ENCODE measurements around the gene ZNF267.
"Not testable (repeated sequence)": the region's sequence is repeated elsewhere in the genome, so short reads cannot be mapped to it uniquely, and the experiment has no call there.

DNA sequence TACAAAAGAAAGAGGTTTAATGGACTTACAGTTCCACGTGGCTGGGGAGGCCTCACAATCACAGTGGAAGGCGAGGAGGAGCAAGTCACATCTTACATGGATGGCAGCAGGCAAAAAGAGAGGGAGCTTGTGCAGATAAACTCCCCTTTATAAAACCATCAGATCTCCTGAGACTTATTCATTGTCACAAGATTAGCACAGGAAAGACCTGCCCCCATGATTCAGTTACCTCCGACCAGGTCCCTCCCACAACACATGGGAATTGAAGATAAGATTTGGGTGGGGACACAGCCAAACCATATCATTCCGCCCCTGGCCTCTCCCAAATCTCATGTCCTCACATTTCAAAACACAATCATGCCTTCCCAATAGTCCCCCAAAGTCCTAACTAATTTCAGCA, 18.5 kb downstream of the ZNF267 start:
- TF ChIP-seq, protein P1, sequence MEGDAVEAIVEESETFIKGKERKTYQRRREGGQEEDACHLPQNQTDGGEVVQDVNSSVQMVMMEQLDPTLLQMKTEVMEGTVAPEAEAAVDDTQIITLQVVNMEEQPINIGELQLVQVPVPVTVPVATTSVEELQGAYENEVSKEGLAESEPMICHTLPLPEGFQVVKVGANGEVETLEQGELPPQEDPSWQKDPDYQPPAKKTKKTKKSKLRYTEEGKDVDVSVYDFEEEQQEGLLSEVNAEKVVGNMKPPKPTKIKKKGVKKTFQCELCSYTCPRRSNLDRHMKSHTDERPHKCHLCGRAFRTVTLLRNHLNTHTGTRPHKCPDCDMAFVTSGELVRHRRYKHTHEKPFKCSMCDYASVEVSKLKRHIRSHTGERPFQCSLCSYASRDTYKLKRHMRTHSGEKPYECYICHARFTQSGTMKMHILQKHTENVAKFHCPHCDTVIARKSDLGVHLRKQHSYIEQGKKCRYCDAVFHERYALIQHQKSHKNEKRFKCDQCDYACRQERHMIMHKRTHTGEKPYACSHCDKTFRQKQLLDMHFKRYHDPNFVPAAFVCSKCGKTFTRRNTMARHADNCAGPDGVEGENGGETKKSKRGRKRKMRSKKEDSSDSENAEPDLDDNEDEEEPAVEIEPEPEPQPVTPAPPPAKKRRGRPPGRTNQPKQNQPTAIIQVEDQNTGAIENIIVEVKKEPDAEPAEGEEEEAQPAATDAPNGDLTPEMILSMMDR (IDR thresholded peaks at IDR 0.05; ENCODE audit: low read depth, low read length, poor library complexity, severe bottlenecking): not testable (repeated sequence)
- TF ChIP-seq EZH2phosphoT487 (IDR thresholded peaks at IDR 0.05; ENCODE audit: borderline replicate concordance, low read length): not testable (repeated sequence)
